ENCODE data around the gene CCT3.

DNA sequence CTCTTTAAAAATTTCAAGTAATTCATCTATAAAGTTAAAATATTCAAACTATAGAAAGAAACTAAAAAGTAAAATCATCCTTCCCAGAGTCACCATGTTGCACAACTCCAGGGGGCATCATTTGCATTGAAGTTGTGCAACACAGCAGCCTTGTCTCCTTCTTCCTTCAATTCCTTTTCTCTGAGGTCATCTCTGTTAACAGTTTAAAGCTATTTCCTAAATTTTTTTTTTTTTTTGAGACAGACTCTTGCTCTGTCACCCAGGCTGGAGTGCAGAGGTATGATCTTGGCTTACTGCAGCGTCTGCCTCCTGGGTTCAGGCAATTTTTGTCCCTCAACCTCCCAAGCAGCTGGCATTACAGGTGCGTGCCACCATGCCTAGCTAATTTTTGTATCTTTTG, 38.1 kb upstream of the CCT3 start:
- TF ChIP-seq, protein P1, sequence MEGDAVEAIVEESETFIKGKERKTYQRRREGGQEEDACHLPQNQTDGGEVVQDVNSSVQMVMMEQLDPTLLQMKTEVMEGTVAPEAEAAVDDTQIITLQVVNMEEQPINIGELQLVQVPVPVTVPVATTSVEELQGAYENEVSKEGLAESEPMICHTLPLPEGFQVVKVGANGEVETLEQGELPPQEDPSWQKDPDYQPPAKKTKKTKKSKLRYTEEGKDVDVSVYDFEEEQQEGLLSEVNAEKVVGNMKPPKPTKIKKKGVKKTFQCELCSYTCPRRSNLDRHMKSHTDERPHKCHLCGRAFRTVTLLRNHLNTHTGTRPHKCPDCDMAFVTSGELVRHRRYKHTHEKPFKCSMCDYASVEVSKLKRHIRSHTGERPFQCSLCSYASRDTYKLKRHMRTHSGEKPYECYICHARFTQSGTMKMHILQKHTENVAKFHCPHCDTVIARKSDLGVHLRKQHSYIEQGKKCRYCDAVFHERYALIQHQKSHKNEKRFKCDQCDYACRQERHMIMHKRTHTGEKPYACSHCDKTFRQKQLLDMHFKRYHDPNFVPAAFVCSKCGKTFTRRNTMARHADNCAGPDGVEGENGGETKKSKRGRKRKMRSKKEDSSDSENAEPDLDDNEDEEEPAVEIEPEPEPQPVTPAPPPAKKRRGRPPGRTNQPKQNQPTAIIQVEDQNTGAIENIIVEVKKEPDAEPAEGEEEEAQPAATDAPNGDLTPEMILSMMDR (IDR thresholded peaks at IDR 0.05), result no peak
- TF ChIP-seq POLR2A (IDR thresholded peaks at IDR 0.05) (no peak), POLR2AphosphoS5 (IDR thresholded peaks at IDR 0.05; ENCODE audit: insufficient read depth in 1 of 2, low read depth in 1 of 2) (no peak)

Measured in vagina (tissue), 2 donors.